B cell (primary cell): ENCODE measurements around the gene BEND7.

Experiments used
- CTCF ChIP-seq: fragments of 200-600 bp; IDR thresholded peaks from one replicate; pipeline ENCODE4 v1.8.0; 2022; ENCODE audit warnings: antibody characterized with exemption, mild to moderate bottlenecking
- EZH2 ChIP-seq: IDR thresholded peaks from 2 replicates; pipeline ENCODE4 v1.6.1; 2012; ENCODE audit warnings: borderline replicate concordance, low read depth, mild to moderate bottlenecking, moderate library complexity, low read length; ENCODE audit not compliant: insufficient read depth, poor library complexity, severe bottlenecking

GRCh38 chr10:13453896-13454295 lies 74.9 kb downstream of the BEND7 start:
- TF ChIP-seq CTCF (no peak), EZH2 (no peak)
